ENCODE results near the gene SPINK1.
A peak's percentile ranks its signal among the peaks of the same experiment; 100 is the strongest.

DNA sequence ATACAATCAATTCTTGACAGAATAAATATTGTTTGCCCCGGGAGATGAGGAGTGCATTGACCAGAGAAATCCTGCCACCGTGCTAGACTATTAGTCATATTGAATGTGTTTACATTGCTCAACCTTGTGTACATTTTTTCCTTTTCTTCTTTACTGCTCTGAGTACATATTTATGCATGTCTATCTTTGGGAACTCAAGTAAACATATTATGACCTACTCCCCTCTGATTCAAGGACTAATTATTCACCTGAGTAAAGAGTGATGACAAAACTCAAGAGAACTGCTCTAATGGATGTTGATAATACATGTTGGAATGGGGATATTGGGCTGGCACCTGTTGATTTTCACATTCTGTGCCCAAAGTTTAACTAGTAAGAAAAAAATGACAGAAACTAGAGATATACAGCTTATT, 3.9 kb upstream of the SPINK1 start:
- TF ChIP-seq, protein P1, sequence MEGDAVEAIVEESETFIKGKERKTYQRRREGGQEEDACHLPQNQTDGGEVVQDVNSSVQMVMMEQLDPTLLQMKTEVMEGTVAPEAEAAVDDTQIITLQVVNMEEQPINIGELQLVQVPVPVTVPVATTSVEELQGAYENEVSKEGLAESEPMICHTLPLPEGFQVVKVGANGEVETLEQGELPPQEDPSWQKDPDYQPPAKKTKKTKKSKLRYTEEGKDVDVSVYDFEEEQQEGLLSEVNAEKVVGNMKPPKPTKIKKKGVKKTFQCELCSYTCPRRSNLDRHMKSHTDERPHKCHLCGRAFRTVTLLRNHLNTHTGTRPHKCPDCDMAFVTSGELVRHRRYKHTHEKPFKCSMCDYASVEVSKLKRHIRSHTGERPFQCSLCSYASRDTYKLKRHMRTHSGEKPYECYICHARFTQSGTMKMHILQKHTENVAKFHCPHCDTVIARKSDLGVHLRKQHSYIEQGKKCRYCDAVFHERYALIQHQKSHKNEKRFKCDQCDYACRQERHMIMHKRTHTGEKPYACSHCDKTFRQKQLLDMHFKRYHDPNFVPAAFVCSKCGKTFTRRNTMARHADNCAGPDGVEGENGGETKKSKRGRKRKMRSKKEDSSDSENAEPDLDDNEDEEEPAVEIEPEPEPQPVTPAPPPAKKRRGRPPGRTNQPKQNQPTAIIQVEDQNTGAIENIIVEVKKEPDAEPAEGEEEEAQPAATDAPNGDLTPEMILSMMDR (IDR thresholded peaks at IDR 0.05), result peak in 1 of 3 donors; percentile 100
- TF ChIP-seq POLR2A (IDR thresholded peaks at IDR 0.05), result no peak

Measured in lower leg skin (tissue), 3 donors.